NCI-H226 (cell line): ENCODE measurements around the gene DMAC1.

ENCODE experiments used
- DNase-seq: peaks from one replicate; pipeline ENCODE4 v3.0.0-alpha.2; 2015

DMAC1 gene

DNA sequence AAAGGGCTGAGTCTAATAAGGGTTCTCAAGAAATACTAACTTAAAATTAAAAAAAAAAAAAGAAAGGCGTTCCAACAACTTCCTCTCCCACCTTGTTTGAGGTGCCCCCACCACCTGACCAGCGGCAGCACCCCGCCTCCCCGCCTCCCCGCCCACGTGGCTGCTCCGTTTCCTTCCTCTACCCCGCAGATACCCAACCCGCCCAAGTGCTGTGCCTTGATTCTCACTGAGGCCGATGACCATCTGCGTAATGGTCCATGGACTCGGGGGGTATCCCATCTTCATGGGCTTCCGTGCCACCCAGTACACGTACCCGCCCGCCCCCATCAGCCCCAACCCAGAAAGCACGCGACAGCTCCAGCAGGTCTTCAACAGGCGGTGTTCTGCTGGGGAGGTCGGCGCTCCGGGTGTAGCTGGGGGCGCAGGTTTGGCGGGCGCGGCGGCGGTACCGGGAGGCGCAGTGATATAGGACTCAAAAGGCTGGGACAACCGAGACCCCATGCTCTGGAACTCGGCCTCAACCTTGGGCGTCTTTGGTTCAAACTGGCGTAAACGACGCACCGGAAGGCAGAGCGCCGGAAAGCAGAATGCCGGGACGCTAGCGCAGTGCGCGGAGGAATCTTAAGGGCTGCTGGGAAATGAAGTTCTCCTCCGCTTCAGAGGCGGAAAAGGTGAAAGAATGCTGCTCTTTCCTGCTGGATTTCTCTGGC lies at the start of gene DMAC1:
Gene DMAC1, minus strand, starts transcription at position 545 of the 710 bp plus-strand sequence. Its CDS starts 44 bp downstream, at position 501.
- DNase-seq = peak; percentile 94

DNA sequence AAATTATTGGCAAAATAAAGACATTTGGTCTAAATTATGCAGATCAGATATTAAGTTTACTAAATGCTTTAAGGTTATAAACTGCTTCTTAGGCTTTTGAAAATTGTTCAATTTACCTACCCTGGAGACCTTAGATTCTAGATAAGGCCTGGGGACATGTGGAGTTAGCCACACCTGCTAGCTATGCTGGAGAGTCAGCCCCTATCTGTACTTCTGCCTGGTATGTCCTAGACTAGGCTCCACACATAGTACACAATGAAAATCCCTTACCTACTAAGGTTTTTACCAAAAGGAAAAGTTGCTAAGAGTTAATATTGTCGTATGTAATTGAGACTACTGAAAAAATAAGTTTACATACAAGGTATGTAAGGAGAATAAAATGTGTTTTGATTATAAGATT lies 49.8 kb upstream of the DMAC1 start:
- DNase-seq = no peak

DNA sequence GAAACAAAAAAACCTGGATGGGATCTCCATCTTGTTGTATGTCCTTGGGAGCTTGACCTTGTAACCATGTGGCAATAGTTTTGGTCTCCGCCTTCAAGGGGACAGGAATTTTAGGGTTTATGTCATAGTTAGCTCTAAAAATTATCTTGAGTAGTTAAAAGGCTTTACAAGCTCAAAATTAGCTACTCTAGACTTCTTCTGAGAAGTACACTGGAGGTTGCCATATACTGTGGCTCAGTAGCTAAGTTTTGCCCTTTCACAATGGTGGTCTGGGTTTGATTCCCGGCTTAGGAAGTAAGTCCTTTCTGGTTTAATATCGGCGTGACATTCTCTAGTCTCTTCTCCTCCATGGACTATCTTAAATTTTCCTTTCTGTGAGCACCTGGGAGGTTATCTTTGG lies 48.9 kb upstream of the DMAC1 start:
- no peak for DNase-seq

DNA sequence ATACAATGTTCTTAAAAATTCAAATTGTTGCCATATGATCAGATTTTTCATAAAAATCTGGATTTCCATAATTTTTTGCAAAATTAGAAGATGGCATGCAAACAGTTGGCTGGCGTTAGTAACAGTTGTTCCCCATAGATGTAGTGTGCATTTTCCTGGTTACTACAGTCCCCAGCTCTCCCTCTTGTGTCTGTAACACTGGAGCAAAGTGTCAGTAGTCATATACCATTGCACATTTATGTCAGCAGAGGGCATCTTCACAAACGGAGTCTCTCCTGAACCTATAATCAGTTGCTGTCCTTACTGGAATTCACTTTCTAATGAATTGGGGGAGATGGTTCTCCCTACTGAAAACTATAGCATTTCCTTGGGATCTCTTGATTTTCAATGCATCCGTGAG lies 44.7 kb upstream of the DMAC1 start:
- no peak for DNase-seq

DNA sequence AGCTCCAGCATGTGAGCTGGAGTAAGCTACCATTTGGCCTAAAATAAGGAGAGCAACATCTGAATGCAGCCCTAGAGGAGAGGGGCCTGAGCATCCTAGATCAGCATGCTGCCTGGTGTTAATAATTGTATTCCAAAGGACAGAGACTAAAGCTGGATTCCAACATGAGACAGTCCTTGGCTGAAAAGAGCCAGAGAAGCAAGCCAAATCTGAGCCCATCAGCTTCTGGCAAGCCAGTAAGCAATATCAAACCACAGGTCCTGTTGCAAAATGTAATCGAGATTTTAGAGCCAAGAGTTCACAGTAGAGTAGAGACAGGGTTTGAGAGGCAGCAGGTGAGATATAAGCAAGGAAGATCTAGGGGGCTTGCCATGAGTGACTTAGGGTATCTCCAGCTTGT lies 42.3 kb upstream of the DMAC1 start:
- DNase-seq = no peak

DNA sequence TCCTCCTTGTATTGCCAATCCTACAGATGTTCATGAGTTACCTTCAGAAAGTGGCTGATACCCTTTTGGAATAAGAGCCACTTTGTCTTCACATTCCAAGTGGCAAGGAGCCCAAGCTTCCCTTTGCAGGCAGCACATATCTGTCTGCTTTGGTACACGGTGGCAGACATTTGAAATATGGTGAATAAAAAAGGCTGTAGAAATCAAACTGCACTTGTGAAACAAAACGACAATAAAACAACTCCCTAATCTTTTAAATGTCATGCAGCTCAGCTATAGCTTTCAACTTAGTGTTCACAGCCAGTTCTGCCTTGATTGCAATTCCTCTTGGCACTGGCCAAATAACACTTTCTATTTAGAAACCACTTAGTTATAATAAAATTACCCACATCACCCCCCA lies 35.0 kb upstream of the DMAC1 start:
- no peak for DNase-seq

- DNase-seq = no peak
These were observed 28.8 kb upstream of the DMAC1 start for GRCh38 chr9:7828334-7828733.

DNA sequence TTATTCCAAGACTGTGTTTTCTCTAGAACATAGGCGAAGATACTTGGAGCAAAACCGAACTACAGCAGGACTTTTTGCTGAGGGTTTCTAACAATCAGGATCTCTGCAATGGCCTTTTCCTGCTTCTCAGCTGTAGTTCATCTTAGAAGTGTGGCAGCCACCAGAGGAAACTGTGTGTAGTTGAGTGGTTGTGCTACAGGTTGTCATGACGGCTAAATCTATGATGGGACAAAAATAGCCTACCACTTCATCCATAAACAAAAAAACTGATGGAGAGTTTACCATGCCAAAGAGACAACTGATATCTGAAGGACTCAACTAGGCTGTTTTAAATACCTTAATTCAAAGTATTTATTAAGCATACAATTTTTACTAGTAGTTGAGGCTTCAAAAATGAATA lies 28.2 kb upstream of the DMAC1 start:
- no peak for DNase-seq

DNA sequence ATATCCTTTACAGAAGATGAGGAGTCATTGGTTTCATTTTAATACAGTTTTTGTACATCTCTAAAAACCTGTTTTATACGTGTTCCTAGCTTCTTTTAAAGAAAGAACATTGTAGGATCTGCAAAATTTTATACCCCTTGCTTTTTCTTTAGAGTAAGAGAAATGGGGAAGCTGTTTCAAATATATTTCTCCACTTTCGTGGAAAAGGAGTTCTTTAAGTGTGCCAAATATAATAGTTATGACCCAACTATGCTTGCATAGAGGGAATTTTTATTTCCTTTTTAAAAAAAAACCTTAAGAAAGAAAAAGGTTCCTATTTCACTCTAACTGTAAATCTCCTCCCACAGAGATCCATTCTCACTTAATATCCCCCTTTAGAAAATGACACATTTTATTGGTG lies 27.5 kb upstream of the DMAC1 start:
- no peak for DNase-seq

- DNase-seq = no peak
These were observed 24.1 kb upstream of the DMAC1 start for GRCh38 chr9:7823651-7824050.

GRCh38 chr9:7819984-7820383 lies 20.4 kb upstream of the DMAC1 start:
- no peak for DNase-seq

GRCh38 chr9:7816021-7816420 lies 16.4 kb upstream of the DMAC1 start:
- no peak for DNase-seq

DNA sequence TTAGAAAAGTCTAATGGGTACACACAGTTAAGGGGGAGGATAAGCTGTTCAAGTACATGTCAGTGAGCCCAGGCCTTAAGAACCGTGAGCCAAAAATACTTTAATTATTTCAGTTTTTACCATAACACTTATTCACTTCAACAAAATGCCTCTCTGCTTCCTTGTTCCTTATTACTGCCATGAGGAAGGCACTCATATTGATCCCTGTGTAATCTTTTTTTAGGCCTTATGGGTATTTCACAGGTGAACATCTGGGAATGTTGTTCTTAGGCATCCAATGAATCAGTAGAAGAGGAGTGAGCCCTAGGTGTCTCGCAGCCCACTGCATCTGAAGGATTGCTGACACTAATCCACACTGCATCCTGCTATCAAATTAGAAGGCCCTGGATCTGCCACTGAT lies 13.5 kb upstream of the DMAC1 start:
- no peak for DNase-seq

- DNase-seq = no peak
These were observed 12.1 kb upstream of the DMAC1 start for GRCh38 chr9:7811677-7812076.

DNA sequence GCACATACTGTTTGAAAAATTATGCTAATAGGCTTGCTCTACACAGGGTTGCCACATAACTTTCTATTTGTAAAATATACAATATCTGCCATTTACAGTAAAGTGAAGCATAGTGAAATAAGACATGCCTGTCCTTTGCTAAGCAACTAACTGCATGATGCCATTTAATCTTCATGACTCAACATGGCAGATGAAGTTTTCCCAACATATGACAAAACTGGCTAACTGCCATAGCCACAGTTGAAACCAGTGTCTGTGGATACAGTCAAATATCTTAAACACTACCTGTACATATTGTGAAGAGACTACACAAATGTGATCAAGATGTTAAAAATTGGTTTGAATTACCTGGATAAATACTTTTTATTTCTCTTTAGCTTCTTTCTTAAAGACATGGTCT lies 3.1 kb upstream of the DMAC1 start:
- DNase-seq = peak; percentile 53

DNA sequence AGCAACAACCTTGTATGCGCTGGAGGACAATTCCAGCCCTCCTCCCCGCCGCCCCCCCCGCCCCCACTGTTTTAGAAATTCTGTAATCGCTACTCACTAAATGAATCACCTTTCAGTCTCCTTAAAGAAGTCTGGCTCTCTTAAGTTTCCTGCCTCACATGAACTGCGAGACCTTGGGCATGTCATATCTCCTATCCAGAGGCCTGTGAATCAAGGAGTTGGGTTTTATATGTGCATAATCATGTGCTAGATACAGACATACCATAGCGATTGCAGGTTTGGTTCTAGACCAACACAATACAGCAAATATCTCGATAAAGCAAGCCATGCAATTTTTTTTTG lies 337 bp upstream of the DMAC1 start:
- no peak for DNase-seq

- no peak for DNase-seq
These were observed 5.4 kb downstream of the DMAC1 start for GRCh38 chr9:7794196-7794595.

DNA sequence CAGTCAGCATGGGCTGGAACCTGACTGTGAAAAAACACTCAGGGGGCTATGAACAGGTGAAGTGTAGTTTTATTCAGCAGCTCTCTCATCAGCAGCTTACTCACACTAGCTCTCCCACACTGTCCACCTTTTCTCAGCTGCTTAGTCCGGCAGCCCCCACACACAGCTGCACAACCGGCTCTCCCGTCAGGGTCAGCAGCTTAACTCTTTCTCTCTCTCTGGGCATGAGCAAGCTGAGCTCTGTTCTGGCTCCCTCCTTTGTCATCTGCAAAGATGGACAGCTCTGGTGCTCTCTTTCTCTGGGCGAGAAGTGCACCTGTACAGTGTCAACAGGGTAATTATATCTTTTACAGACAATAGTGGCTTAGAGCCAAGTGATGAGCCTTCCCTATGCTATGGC lies 8.2 kb downstream of the DMAC1 start:
- no peak for DNase-seq

- no peak for DNase-seq
These were observed 8.8 kb downstream of the DMAC1 start for GRCh38 chr9:7790819-7791182.

GRCh38 chr9:7790022-7790818 lies 9.4 kb downstream of the DMAC1 start:
- no peak for DNase-seq

DNA sequence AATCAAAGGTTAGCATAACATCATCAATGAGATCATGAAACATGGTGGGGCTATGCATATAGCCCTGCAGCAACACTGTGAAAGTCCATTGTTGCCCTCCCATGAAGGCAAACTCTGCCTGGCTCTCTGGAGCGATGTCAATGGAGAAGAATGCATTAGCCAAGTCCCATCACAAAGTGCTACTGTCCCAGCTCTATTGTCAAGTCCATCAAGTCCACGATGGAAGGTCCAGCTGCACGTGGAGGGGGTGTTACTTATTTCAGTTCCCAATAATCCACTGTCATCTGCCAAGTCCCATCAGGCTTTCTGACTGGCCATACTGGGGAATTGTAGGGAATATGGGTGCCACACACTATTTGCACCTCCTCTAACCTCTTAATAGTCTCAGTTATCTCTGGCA lies 10.8 kb downstream of the DMAC1 start:
- DNase-seq = no peak

- DNase-seq = no peak
These were observed 13.8 kb downstream of the DMAC1 start for GRCh38 chr9:7785813-7786212.

DNA sequence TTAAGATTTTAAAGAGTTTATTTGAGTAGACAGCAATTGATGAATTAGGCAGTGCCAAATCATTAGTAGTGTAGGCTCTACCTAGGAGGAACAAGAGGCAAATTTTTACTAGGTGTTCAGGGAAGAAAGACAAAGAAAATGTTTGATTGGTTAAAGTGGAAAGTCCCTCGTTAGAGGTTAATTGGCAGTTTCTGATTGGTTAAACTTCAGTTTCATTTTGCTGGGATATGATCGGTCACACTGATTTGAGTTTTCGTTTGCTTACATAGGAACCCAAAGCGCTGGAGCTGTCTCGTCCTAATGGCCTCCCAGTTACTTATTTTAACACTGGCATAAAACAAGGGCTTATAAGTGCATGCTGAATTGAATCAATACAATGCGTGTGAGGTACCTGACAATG lies 15.1 kb downstream of the DMAC1 start:
- DNase-seq = no peak

GRCh38 chr9:7783635-7784063 lies 15.9 kb downstream of the DMAC1 start:
- no peak for DNase-seq
